Measurements from ENCODE around the gene LINGO1. TPM values are rescaled to one million over a fixed set of nuclear protein-coding genes. Genes with fewer than 3 reads are reported as not detected.

LINGO1 gene
- total and polyA plus RNA-seq, 3 donors from 2014 or later = 16.6 to 22.4 (median 16.7) TPM

DNA sequence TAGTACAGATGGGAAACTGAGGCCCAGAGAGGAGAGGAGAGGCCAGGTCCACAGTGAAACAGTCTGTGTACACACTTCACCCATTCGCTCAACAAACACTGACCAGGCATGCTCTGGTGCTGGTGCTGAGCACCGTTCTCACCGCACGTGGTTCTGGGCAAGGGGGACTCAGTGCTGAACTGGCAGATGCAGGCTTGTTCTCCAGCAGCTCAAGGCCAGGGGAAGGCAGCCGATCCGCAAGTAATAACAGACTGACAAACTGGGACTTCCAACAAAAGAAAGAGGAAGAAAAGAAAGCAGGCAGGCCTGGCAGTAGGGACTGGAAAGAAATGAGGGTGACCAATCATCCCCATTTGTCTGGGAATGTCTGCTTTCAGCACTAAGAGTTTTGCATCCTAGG lies 25.6 kb upstream of the LINGO1 start:
- H3K27me3 ChIP-seq = no peaks in the 10 kb centered on the region
- intact Hi-C loops (cut with DNase I; ENCODE audit: low total_unique reads) = no loop called here

DNA sequence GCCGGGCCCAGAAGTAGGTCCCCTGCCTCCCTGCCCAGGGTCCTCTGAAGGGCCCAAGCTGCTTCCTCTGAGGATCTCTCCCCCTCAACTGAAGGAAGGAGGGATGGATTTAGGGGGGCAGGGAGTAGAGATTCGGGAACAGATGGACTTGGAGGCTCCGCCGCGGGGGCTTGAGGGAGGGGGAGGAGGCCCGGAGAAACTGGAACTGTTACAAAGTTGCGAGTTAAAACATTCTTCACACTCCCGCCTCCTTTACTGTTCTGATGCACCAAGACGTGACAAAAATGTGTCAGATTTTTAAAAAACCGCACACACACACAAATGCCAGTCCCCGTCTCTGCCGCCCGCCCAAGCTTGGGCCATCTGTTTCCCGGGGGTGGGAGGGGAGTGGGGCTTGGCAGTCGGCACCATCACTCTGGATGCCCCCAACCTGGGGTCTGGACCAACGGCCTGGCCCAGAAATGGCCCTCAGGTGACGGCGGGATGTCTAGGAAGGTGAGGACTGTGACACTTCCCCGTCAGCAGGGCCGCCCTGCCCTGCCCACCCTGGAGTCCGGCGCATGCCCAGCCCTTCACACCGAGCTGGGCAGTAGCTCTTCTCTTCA lies 25.0 kb upstream of the LINGO1 start:
- 37 to 47% methylated on average over 20 to 23 of the region's 23 CpGs for WGBS, 2 donors
- Histone ChIP-seq H3K4me3 (no peak overlapping the region), H3K4me1 (peaks cover 15% of the 10 kb centered on the region), H3K36me3 (ENCODE audit: low read depth, missing control alignments) (no peaks in the 10 kb centered on the region), H3K27ac (no peak overlapping the region), H3K27me3 (no peaks in the 10 kb centered on the region), H3K9me3 (no peaks in the 10 kb centered on the region)
- peak; percentile 59 for DNase-seq
- intact Hi-C loops (cut with DNase I; ENCODE audit: low total_unique reads) = no loop called here
- TF ChIP-seq POLR2A (IDR thresholded peaks at IDR 0.05) = no peak
- TF ChIP-seq, protein P1, sequence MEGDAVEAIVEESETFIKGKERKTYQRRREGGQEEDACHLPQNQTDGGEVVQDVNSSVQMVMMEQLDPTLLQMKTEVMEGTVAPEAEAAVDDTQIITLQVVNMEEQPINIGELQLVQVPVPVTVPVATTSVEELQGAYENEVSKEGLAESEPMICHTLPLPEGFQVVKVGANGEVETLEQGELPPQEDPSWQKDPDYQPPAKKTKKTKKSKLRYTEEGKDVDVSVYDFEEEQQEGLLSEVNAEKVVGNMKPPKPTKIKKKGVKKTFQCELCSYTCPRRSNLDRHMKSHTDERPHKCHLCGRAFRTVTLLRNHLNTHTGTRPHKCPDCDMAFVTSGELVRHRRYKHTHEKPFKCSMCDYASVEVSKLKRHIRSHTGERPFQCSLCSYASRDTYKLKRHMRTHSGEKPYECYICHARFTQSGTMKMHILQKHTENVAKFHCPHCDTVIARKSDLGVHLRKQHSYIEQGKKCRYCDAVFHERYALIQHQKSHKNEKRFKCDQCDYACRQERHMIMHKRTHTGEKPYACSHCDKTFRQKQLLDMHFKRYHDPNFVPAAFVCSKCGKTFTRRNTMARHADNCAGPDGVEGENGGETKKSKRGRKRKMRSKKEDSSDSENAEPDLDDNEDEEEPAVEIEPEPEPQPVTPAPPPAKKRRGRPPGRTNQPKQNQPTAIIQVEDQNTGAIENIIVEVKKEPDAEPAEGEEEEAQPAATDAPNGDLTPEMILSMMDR (IDR thresholded peaks at IDR 0.05) = no peak

More for the DNA sequence above, 25.6 kb upstream of the LINGO1 start:
- Histone ChIP-seq H3K4me3 (no peak overlapping the region), H3K27ac (no peak overlapping the region), H3K9me3 (no peaks in the 10 kb centered on the region), H3K36me3 (ENCODE audit: low read depth, missing control alignments) (no peaks in the 10 kb centered on the region), H3K4me1 (peaks cover 15% of the 10 kb centered on the region)
- 37 to 47% methylated on average over 5 to 6 of the region's 6 CpGs for WGBS, 2 donors
- TF ChIP-seq, protein P1 (IDR thresholded peaks at IDR 0.05) = no peak
- TF ChIP-seq POLR2A (IDR thresholded peaks at IDR 0.05) = no peak
- DNase-seq = peak; percentile 27

DNA sequence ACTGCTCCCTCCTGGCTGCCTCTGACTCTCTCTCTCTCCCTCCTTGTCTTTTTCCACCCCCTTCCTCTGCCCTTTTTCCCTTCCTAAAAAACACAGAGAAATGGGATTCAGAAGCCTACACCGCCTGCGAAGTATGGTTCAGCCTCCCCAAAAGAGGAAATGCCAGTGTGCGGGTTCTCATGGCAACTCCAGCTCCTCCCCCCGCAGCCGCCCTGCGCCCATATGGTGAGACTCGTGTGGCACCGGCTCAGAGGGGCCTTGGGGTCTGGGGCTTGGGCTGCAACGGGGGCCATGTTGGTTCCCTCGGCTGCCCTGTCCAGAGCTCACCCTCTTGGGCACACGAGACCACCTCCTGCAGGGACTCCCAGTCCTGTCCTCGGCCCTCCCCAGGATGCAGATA lies 23.6 kb upstream of the LINGO1 start:
- no peaks in the 10 kb centered on the region for H3K27me3 ChIP-seq
- peaks cover 15% of the 10 kb centered on the region for H3K4me1 ChIP-seq
- no peak for TF ChIP-seq POLR2A (IDR thresholded peaks at IDR 0.05)
- TF ChIP-seq, protein P1 (IDR thresholded peaks at IDR 0.05) = no peak
- no peak overlapping the region for H3K27ac ChIP-seq
- H3K9me3 ChIP-seq = no peaks in the 10 kb centered on the region
- WGBS, 2 donors = 89 to 91% methylated on average over 8 to 12 of the region's 12 CpGs
- intact Hi-C loops (cut with DNase I; ENCODE audit: low total_unique reads) = no loop called here
- no peaks in the 10 kb centered on the region for H3K36me3 ChIP-seq (ENCODE audit: low read depth, missing control alignments)
- no peak for DNase-seq
- no peak overlapping the region for H3K4me3 ChIP-seq

DNA sequence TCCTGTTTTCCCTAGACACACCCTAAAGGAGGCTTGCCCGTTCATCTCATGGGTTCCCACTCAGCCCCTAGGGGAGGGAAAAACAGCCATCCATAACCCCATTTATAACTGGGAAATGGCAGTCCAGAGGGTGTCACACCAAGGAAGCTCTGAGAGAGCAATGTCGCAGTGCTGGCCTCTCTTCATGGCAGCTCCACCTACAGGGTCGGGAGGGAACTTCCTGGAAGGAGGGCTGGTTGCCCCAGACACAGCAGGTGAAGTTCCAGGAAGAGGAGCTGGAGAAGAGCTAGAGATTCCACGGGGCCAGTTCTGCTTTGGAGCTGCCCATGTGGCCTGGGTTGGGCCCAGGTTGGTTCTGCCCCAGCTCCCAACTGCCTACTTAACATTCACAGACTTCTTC lies 22.3 kb upstream of the LINGO1 start:
- Histone ChIP-seq H3K36me3 (ENCODE audit: low read depth, missing control alignments) (no peaks in the 10 kb centered on the region), H3K4me3 (no peak overlapping the region), H3K27ac (no peak overlapping the region), H3K9me3 (no peaks in the 10 kb centered on the region), H3K4me1 (peaks cover 15% of the 10 kb centered on the region), H3K27me3 (no peaks in the 10 kb centered on the region)
- 42 to 48% methylated on average over 4 of the region's 4 CpGs for WGBS, 2 donors
- intact Hi-C loops (cut with DNase I; ENCODE audit: low total_unique reads) = no loop called here
- TF ChIP-seq, protein P1 (IDR thresholded peaks at IDR 0.05) = peak in 1 of 3 experiments; percentile 26
- no peak for TF ChIP-seq POLR2A (IDR thresholded peaks at IDR 0.05)
- DNase-seq = no peak
